BJ (cell line): ENCODE measurements around the gene TRPC1. TPM values are rescaled to one million over a fixed set of nuclear protein-coding genes. Genes with fewer than 3 reads are reported as not detected.

ENCODE experiments used
- CTCF ChIA-PET: fragments of 350-600 bp; formaldehyde crosslinking; extraction: SDS; loops from one replicate; lab custom pipeline; 2021; ENCODE audit warnings: antibody characterized with exemption, inconsistent platforms; lab: Yijun Ruan, JAX
- POLR2A ChIA-PET: fragments of 300-600 bp; sonication (Branson Sonifier 250); formaldehyde crosslinking; extraction: SDS; loops from one replicate; lab custom pipeline; 2021; ENCODE audit warnings: antibody characterized with exemption; lab: Charles Lee
- DNase-seq: peaks from one replicate; pipeline ENCODE4 v3.0.0-alpha.2; 2011; ENCODE audit warnings: low read depth
- H3K27me3 ChIP-seq: 2 replicates; pipeline ENCODE4 v1.6.0; 2011; ENCODE audit warnings: low read length; ENCODE audit not compliant: control insufficient read depth, insufficient read depth
- H3K36me3 ChIP-seq: 2 replicates; pipeline ENCODE4 v1.5.1; 2011; ENCODE audit warnings: low read length; ENCODE audit not compliant: control insufficient read depth, insufficient read depth
- H3K4me3 ChIP-seq: 2 replicates; pipeline ENCODE4 v1.5.1; 2011; ENCODE audit warnings: low read depth, mild to moderate bottlenecking, control low read depth, low read length
- polyA plus RNA-seq: library from polyadenylated mRNA; depleted of rRNA; stranded (reverse); fragments of >200 nt; gene quantifications from 2 replicates; pipeline ENCODE4 v1.2.3, GENCODE V29; 2011
- TF ChIP-seq, protein P1 (sequence below): IDR thresholded peaks from 2 replicates; pipeline ENCODE4 v1.5.1; 2011; ENCODE audit warnings: low read depth, mild to moderate bottlenecking, control low read depth, inconsistent platforms, low read length, moderate library complexity; ENCODE audit not compliant: insufficient read depth

Gene TRPC1
- polyA plus RNA-seq, 1 experiment: 3.7 TPM

DNA sequence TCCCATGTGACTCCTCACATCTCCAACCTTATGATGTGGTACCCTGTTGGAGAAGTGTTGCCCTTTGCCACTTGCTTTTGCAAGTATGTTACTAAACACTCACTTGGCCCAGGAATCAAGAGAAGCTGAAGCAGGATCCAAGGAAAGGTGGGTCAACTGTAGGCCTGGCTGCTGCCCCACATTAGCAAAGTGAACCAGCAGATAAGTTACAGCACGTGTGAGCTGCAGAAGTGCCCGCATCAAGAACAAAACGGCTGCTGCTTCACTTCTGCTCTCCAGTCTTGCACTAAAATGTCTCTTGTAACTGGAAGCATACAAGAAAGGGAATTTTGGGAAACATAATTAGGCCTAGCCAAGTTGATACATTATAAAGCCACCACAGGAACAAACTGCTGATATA lies 85.4 kb downstream of the TRPC1 start:
- no peak for DNase-seq
- ChIA-PET CTCF (interaction anchor here (1.4 to 1.7 kb wide), 2 partner anchors 19 to 178 kb away, joined by 3 to 4 read pairs; no protein-coding TSS in a partner anchor), POLR2A (no interaction called here)
- Histone ChIP-seq H3K27me3 (no peaks in the 10 kb centered on the region), H3K4me3 (no peak overlapping the region), H3K36me3 (no peaks in the 10 kb centered on the region)
- TF ChIP-seq, protein P1, sequence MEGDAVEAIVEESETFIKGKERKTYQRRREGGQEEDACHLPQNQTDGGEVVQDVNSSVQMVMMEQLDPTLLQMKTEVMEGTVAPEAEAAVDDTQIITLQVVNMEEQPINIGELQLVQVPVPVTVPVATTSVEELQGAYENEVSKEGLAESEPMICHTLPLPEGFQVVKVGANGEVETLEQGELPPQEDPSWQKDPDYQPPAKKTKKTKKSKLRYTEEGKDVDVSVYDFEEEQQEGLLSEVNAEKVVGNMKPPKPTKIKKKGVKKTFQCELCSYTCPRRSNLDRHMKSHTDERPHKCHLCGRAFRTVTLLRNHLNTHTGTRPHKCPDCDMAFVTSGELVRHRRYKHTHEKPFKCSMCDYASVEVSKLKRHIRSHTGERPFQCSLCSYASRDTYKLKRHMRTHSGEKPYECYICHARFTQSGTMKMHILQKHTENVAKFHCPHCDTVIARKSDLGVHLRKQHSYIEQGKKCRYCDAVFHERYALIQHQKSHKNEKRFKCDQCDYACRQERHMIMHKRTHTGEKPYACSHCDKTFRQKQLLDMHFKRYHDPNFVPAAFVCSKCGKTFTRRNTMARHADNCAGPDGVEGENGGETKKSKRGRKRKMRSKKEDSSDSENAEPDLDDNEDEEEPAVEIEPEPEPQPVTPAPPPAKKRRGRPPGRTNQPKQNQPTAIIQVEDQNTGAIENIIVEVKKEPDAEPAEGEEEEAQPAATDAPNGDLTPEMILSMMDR: no peak

DNA sequence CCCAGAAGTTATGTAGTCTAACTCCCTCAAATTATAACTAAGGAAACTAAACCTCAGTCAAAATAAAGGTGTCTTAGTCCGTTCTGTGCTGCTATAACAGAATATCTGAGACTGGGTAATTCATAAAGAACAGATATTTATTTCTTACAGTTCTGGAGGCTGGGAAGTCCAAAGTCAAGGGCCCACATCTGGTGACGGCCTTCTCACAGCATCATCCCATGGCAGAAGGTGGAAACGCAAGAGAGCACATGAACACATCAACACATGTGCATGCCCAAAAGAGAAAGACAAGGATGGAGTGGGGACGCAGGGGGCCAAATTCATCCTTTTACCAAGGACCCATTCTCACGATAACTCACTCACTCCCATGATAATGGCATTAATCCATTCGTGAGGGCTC lies 92.0 kb downstream of the TRPC1 start:
- ChIA-PET POLR2A (no interaction called here), CTCF (interaction anchor here (7.6 kb wide), 1 partner anchor 13 kb away, joined by 63 read pairs; no protein-coding TSS in a partner anchor)
- Histone ChIP-seq H3K4me3 (no peak overlapping the region), H3K36me3 (no peaks in the 10 kb centered on the region), H3K27me3 (no peaks in the 10 kb centered on the region)
- DNase-seq: no peak
- TF ChIP-seq, protein P1: no peak

DNA sequence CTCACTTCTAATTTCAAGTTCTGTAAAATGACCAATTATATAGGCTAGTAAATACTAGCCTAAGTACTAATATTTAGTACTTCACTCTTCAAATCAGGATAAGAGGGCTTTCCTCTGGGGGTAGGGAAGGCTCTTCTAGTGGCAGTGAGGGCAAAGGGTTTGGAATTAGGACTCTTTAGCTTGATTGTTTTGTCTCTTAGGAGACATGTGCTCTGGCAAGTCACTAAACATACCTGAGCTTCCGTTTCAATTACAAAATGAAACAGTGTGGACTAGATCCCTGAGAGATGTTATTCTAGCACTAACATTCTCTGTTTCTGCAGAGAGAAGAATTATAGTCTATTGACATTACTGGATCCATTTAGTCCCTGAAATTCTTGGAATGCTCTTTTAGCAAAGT lies 93.5 kb downstream of the TRPC1 start:
- TF ChIP-seq, protein P1: no peak
- no peaks in the 10 kb centered on the region for H3K27me3 ChIP-seq

DNA sequence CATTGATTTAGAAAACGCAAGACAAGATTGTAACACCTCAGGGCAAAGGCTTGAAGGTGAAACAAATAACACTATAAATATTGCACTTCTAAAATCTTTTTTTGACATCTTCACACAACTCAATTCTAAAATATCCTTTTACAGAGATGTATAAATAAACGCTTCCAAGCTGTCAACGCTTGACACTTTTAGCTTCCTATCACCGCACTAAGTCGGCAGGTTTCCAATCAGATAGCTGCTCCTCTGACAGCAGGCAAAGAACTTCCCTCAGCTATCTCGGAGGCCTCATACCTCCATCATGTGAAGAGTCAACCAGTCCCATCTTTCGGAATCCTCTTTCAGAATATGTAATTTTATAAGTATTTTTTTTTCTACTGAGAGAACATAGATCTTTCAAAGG lies 94.1 kb downstream of the TRPC1 start:
- no peak for DNase-seq
- TF ChIP-seq, protein P1: no peak
- CTCF ChIA-PET: interaction anchor here (7.6 kb wide), 1 partner anchor 11 kb away, joined by 63 read pairs; no protein-coding TSS in a partner anchor
- Histone ChIP-seq H3K4me3 (no peak overlapping the region), H3K27me3 (no peaks in the 10 kb centered on the region), H3K36me3 (no peaks in the 10 kb centered on the region)
- POLR2A ChIA-PET: no interaction called here

More for the DNA sequence above, 93.5 kb downstream of the TRPC1 start:
- ChIA-PET POLR2A (no interaction called here), CTCF (interaction anchor here (0.6 to 7.6 kb wide), 2 partner anchors 12 to 119 kb away, joined by 3 to 63 read pairs; no protein-coding TSS in a partner anchor)
- H3K36me3 ChIP-seq: no peaks in the 10 kb centered on the region
- no peak for DNase-seq
- H3K4me3 ChIP-seq: no peak overlapping the region

DNA sequence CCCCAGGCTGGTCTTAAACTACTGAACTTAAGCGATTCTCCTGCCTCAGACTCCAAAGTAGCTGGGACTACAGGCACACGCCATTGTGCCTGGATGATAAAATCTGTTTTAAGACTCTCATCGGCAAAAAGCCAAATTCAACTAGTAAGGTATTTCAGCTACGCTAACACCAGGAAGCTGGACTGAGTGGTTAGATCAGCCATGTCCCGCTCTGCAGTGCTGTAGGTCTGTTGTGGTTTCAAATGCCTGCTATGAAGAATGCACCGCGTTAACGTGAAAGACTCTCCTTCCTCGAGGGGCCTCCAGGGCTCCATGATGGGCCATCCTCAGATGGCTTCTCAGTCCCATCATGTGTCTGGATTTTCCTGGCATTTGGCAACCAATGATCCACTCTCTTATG lies 94.8 kb downstream of the TRPC1 start:
- H3K4me3 ChIP-seq: no peak overlapping the region
- POLR2A ChIA-PET: no interaction called here
- H3K27me3 ChIP-seq: no peaks in the 10 kb centered on the region
- H3K36me3 ChIP-seq: no peaks in the 10 kb centered on the region
- TF ChIP-seq, protein P1: no peak
- no peak for DNase-seq
- CTCF ChIA-PET: interaction anchor here (7.6 kb wide), 1 partner anchor 10 kb away, joined by 63 read pairs; no protein-coding TSS in a partner anchor
